MM.1S (cell line): ENCODE data around the gene SDF4.

Source experiments
- EZH2 ChIP-seq: fragments of 300-600 bp; sonication (generic); optimal IDR thresholded peaks from 2 replicates; pipeline ENCODE3; 2017; ENCODE audit warnings: low read depth, mild to moderate bottlenecking, antibody characterized with exemption, low read length, mixed read lengths
- EZH2phosphoT487 ChIP-seq: fragments of 300-600 bp; sonication (generic); IDR thresholded peaks from 2 replicates; pipeline ENCODE4 v1.6.1; 2018; ENCODE audit warnings: antibody characterized with exemption, low read length

DNA sequence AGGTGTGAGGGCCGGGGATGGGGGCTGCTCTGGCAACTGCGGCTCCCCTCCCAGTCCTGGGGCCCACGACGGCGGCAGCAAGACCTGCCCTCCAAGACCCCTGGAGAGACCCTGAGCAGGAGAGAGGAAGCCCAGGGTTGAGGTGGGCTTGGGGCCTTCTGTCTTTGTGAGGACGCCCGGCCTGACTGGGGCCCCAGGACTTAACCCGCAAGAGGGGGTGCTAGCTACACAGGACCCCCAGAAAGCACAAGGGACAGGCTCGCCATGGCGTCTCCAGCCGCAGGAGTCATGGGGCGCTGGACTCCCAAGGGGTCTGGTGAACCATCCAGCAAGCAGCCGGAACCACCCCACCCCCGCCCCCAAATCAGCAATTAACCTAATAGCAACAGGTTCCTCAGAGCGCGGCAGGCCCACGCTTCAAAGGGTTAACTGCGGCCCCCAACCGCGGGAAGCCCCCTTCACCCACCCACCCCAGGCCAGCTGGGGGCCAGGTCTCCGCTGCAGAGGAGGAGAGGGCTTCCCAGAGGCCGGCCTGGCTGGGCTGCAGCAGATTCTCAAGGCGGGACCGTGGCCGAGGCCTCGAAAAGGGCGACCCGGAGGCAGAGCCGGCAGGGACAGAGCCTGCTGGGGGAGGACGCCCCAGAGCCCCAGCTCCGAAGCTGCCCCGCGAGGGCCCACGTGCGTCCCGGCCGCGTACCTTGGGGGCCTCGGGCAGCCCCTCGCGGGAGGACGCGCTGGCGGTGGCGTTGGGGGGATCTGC lies 14.2 kb upstream of the SDF4 start:
- no peak for TF ChIP-seq EZH2
- TF ChIP-seq EZH2phosphoT487 = no peak
